Activated B cell treated with CpG ODN at 0.5 μM for 24 hours (primary cell): Measurements from ENCODE around the gene OSBPL3. TPM values are rescaled to one million over a fixed set of nuclear protein-coding genes. Genes with fewer than 3 reads are reported as not detected.

Experiments used
- ATAC-seq: fragments of 200-7000 bp; cut with Tn5 transposase; one replicate; pipeline ENCODE4 v1.10.0; 2021; ENCODE audit warnings: low read depth, mild to moderate bottlenecking, moderate library complexity
- CTCF ChIA-PET: fragments of 350-600 bp; sonication (Branson Sonifier 250); formaldehyde crosslinking; loops from one replicate; lab custom pipeline; 2021; ENCODE audit warnings: antibody characterized with exemption; lab: Charles Lee
- POLR2A ChIA-PET: fragments of 350-600 bp; sonication (Branson Sonifier 250); formaldehyde crosslinking; loops from one replicate; lab custom pipeline; 2021; ENCODE audit warnings: antibody characterized with exemption; lab: Charles Lee
- DNase-seq: peaks from one replicate; pipeline ENCODE4 v3.0.0; 2022
- H3K27ac Mint-ChIP-seq: one replicate; pipeline ENCODE4 v1.8.0; 2020; ENCODE audit warnings: mixed read lengths
- H3K27me3 Mint-ChIP-seq: one replicate; pipeline ENCODE4 v1.8.0; 2021; ENCODE audit warnings: mixed read lengths
- H3K36me3 Mint-ChIP-seq: one replicate; pipeline ENCODE4 v1.8.0; 2021; ENCODE audit warnings: low read depth, mixed read lengths
- H3K4me1 Mint-ChIP-seq: one replicate; pipeline ENCODE4 v1.8.0; 2021; ENCODE audit warnings: mixed read lengths
- H3K4me3 Mint-ChIP-seq: one replicate; pipeline ENCODE4 v1.8.0; 2020; ENCODE audit warnings: mild to moderate bottlenecking, mixed read lengths
- H3K9me3 Mint-ChIP-seq: one replicate; pipeline ENCODE4 v1.8.0; 2020; ENCODE audit warnings: mixed read lengths
- CTCF ChIP-seq: fragments of 200-600 bp; IDR thresholded peaks from one replicate; pipeline ENCODE4 v1.8.0; 2022; ENCODE audit warnings: antibody characterized with exemption, mild to moderate bottlenecking
- intact Hi-C: fragments of 100-400 bp; cut with micrococcal nuclease; formaldehyde crosslinking; loops from one replicate; pipeline ENCODE4 v1.15.1; 2024
- total RNA-seq: library from RNA; stranded (reverse); gene quantifications from 2 replicates; pipeline ENCODE4 v1.2.3, GENCODE V29; 2022

Gene OSBPL3
- total RNA-seq, 1 donor from 2014 or later: 33.3 TPM

GRCh38 chr7:24788075-24788474 lies 191.9 kb downstream of the OSBPL3 start:
- H3K36me3 Mint-ChIP-seq: no peaks in the 10 kb centered on the region
- H3K9me3 Mint-ChIP-seq: peaks cover 8% of the 10 kb centered on the region
- no peak overlapping the region for H3K27ac Mint-ChIP-seq
- DNase-seq: no peak
- ChIA-PET POLR2A (no interaction called here), CTCF (interaction anchor here (0.6 kb wide), 1 partner anchor 120 kb away, joined by 3 read pairs; no protein-coding TSS in a partner anchor)
- intact Hi-C loops: no loop called here
- no peak for TF ChIP-seq CTCF
- no peak overlapping the region for H3K4me3 Mint-ChIP-seq
- no peak for ATAC-seq
- no peaks in the 10 kb centered on the region for H3K27me3 Mint-ChIP-seq
- peaks cover 14% of the 10 kb centered on the region for H3K4me1 Mint-ChIP-seq

GRCh38 chr7:24786941-24787340 lies 193.0 kb downstream of the OSBPL3 start:
- peaks cover 6% of the 10 kb centered on the region for H3K4me1 Mint-ChIP-seq
- no peak overlapping the region for H3K4me3 Mint-ChIP-seq
- no peaks in the 10 kb centered on the region for H3K27me3 Mint-ChIP-seq
- DNase-seq: no peak
- no peak overlapping the region for H3K27ac Mint-ChIP-seq
- intact Hi-C loops: no loop called here
- ChIA-PET CTCF (no interaction called here), POLR2A (no interaction called here)
- H3K9me3 Mint-ChIP-seq: peaks cover 8% of the 10 kb centered on the region
- ATAC-seq: peak; percentile 68
- TF ChIP-seq CTCF: no peak
- no peaks in the 10 kb centered on the region for H3K36me3 Mint-ChIP-seq

GRCh38 chr7:24786306-24786705 lies 193.7 kb downstream of the OSBPL3 start:
- no peak overlapping the region for H3K4me3 Mint-ChIP-seq
- no peaks in the 10 kb centered on the region for H3K36me3 Mint-ChIP-seq
- no peak for TF ChIP-seq CTCF
- no peak overlapping the region for H3K27ac Mint-ChIP-seq
- CTCF ChIA-PET: no interaction called here
- H3K4me1 Mint-ChIP-seq: peaks cover 6% of the 10 kb centered on the region
- no peak for DNase-seq
- POLR2A ChIA-PET: no interaction called here
- no peak for ATAC-seq
- H3K9me3 Mint-ChIP-seq: peaks cover 8% of the 10 kb centered on the region
- no peaks in the 10 kb centered on the region for H3K27me3 Mint-ChIP-seq
- intact Hi-C loops: no loop called here

GRCh38 chr7:24784277-24784676 lies 195.7 kb downstream of the OSBPL3 start:
- peaks cover 7% of the 10 kb centered on the region for H3K4me1 Mint-ChIP-seq
- no peak overlapping the region for H3K27ac Mint-ChIP-seq
- no peaks in the 10 kb centered on the region for H3K36me3 Mint-ChIP-seq
- no peak for DNase-seq
- no peak for ATAC-seq
- H3K9me3 Mint-ChIP-seq: peaks cover 8% of the 10 kb centered on the region
- intact Hi-C loops: no loop called here
- H3K27me3 Mint-ChIP-seq: no peaks in the 10 kb centered on the region
- ChIA-PET CTCF (no interaction called here), POLR2A (interaction anchor here (0.5 kb wide), 1 partner anchor 1091 kb away, joined by 3 read pairs; no protein-coding TSS in a partner anchor)
- H3K4me3 Mint-ChIP-seq: no peak overlapping the region
- no peak for TF ChIP-seq CTCF

- POLR2A ChIA-PET: no interaction called here
- Mint-ChIP-seq H3K9me3 (peaks cover 5% of the 10 kb centered on the region), H3K4me1 (peaks cover 12% of the 10 kb centered on the region), H3K27me3 (no peaks in the 10 kb centered on the region), H3K36me3 (no peaks in the 10 kb centered on the region), H3K27ac (no peak overlapping the region), H3K4me3 (no peak overlapping the region)
- ATAC-seq: no peak
- no peak for DNase-seq
- no peak for TF ChIP-seq CTCF
- CTCF ChIA-PET: no interaction called here
- intact Hi-C loops: no loop called here
Measured at GRCh38 chr7:24783698-24784097, 196.3 kb downstream of the OSBPL3 start.
